ENCODE data around the gene TUBA4A.
"Not testable (repeated sequence)": the region's sequence is repeated elsewhere in the genome, so short reads cannot be mapped to it uniquely, and the experiment has no call there.

TUBA4A gene

GRCh38 chr2:219207884-219208740 is 45.6 kb downstream of the TUBA4A start:
- Mint-ChIP-seq H3K4me1 (ENCODE audit: low read depth) (peaks cover 54% of the 10 kb centered on the region), H3K27ac (peak overlapping the region; percentile 49), H3K9me3 (no peaks in the 10 kb centered on the region), H3K36me3 (ENCODE audit: low read depth) (peaks cover 38% of the 10 kb centered on the region), H3K4me3 (peak overlapping the region; percentile 93), H3K27me3 (no peaks in the 10 kb centered on the region)

- Mint-ChIP-seq H3K27me3 (no peaks in the 10 kb centered on the region), H3K4me3 (peak overlapping the region; percentile 93), H3K9me3 (no peaks in the 10 kb centered on the region), H3K27ac (peak overlapping the region; percentile 49), H3K36me3 (ENCODE audit: low read depth) (peaks cover 36% of the 10 kb centered on the region), H3K4me1 (ENCODE audit: low read depth) (peaks cover 53% of the 10 kb centered on the region)
Measured at GRCh38 chr2:219207134-219207883, 46.4 kb downstream of the TUBA4A start.

- peaks cover 50% of the 10 kb centered on the region for H3K4me1 Mint-ChIP-seq (ENCODE audit: low read depth)
- no peaks in the 10 kb centered on the region for H3K9me3 Mint-ChIP-seq
- H3K27me3 Mint-ChIP-seq = no peaks in the 10 kb centered on the region
- peak within 1 kb of the TSS; percentile 91 for H3K27ac Mint-ChIP-seq
- H3K4me3 Mint-ChIP-seq = peak within 1 kb of the TSS; percentile 93
- peaks cover 32% of the 10 kb centered on the region for H3K36me3 Mint-ChIP-seq (ENCODE audit: low read depth)
Measured at GRCh38 chr2:219206328-219207133, 47.2 kb downstream of the TUBA4A start, which contains the start of gene ZFAND2B. Gene ZFAND2B (plus strand): TSS chr2:219206782. CDS start chr2:219206988, 206 bp downstream.

- Mint-ChIP-seq H3K36me3 (ENCODE audit: low read depth) (peaks cover 29% of the 10 kb centered on the region), H3K9me3 (no peaks in the 10 kb centered on the region), H3K4me3 (peak overlapping the region; percentile 93), H3K4me1 (ENCODE audit: low read depth) (peaks cover 44% of the 10 kb centered on the region), H3K27ac (peak overlapping the region; percentile 91), H3K27me3 (no peaks in the 10 kb centered on the region)
Measured at GRCh38 chr2:219205981-219206327, 47.8 kb downstream of the TUBA4A start.

GRCh38 chr2:219205165-219205538 is 48.6 kb downstream of the TUBA4A start:
- Mint-ChIP-seq H3K4me3 (peak overlapping the region; percentile 41), H3K27me3 (no peaks in the 10 kb centered on the region), H3K27ac (no peak overlapping the region), H3K9me3 (no peaks in the 10 kb centered on the region), H3K36me3 (ENCODE audit: low read depth) (peaks cover 24% of the 10 kb centered on the region), H3K4me1 (ENCODE audit: low read depth) (peaks cover 43% of the 10 kb centered on the region)

- H3K9me3 Mint-ChIP-seq = no peaks in the 10 kb centered on the region
- no peak overlapping the region for H3K27ac Mint-ChIP-seq
- peaks cover 40% of the 10 kb centered on the region for H3K4me1 Mint-ChIP-seq (ENCODE audit: low read depth)
- no peaks in the 10 kb centered on the region for H3K27me3 Mint-ChIP-seq
- H3K36me3 Mint-ChIP-seq (ENCODE audit: low read depth) = peaks cover 20% of the 10 kb centered on the region
- peak overlapping the region; percentile 41 for H3K4me3 Mint-ChIP-seq
Measured at GRCh38 chr2:219204425-219205164, 49.1 kb downstream of the TUBA4A start.

GRCh38 chr2:219201331-219201730 is 52.4 kb downstream of the TUBA4A start:
- H3K27ac Mint-ChIP-seq = peak overlapping the region; percentile 94
- H3K4me3 Mint-ChIP-seq; H3K36me3 Mint-ChIP-seq (ENCODE audit: low read depth); H3K27me3 Mint-ChIP-seq; H3K9me3 Mint-ChIP-seq: not testable (repeated sequence)
- peaks cover 22% of the 10 kb centered on the region for H3K4me1 Mint-ChIP-seq (ENCODE audit: low read depth)

GRCh38 chr2:219200502-219201326 is 53.0 kb downstream of the TUBA4A start:
- Mint-ChIP-seq H3K4me1 (ENCODE audit: low read depth) (peaks cover 17% of the 10 kb centered on the region), H3K4me3 (peak overlapping the region; percentile 86), H3K27ac (peak overlapping the region; percentile 94)
- not testable (repeated sequence) for H3K9me3 Mint-ChIP-seq; H3K36me3 Mint-ChIP-seq (ENCODE audit: low read depth); H3K27me3 Mint-ChIP-seq
